ENCODE data around the gene GPC3.

GPC3 gene

DNA sequence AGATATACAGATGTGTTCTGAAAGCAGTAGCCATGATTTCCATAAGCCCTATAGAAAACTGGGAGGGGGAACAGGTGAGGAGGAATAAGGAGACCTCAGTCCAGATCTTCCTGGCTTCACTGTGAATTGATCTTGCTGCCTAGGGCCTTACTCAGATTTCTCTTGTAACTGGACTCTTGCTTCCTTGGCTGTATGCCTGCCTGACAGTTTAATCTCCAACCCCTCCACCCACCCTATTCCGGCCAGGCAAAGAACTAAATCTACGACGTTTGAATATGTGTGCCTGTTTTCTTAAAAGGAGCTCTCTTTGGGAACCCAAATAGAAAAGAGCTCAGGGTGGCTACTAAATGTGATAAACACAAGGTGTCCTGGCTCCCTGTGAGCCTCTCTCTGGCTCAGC, 173.0 kb downstream of the GPC3 start:
- ATAC-seq (ENCODE audit: low read depth), result no peak
- no peak overlapping the region for H3K27ac ChIP-seq (ENCODE audit: poor library complexity, severe bottlenecking)
- H3K27me3 ChIP-seq (ENCODE audit: insufficient read depth, poor library complexity, severe bottlenecking), result no peaks in the 10 kb centered on the region
- no peaks in the 10 kb centered on the region for H3K4me1 ChIP-seq (ENCODE audit: insufficient read depth, poor library complexity, severe bottlenecking)
- H3K36me3 ChIP-seq (ENCODE audit: low read depth), result no peaks in the 10 kb centered on the region
- TF ChIP-seq, protein P1, sequence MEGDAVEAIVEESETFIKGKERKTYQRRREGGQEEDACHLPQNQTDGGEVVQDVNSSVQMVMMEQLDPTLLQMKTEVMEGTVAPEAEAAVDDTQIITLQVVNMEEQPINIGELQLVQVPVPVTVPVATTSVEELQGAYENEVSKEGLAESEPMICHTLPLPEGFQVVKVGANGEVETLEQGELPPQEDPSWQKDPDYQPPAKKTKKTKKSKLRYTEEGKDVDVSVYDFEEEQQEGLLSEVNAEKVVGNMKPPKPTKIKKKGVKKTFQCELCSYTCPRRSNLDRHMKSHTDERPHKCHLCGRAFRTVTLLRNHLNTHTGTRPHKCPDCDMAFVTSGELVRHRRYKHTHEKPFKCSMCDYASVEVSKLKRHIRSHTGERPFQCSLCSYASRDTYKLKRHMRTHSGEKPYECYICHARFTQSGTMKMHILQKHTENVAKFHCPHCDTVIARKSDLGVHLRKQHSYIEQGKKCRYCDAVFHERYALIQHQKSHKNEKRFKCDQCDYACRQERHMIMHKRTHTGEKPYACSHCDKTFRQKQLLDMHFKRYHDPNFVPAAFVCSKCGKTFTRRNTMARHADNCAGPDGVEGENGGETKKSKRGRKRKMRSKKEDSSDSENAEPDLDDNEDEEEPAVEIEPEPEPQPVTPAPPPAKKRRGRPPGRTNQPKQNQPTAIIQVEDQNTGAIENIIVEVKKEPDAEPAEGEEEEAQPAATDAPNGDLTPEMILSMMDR (IDR thresholded peaks at IDR 0.05; ENCODE audit: poor library complexity, severe bottlenecking), result no peak
- no peak overlapping the region for H3K4me3 ChIP-seq (ENCODE audit: severe bottlenecking)
- H3K9me3 ChIP-seq (ENCODE audit: severe bottlenecking), result no peaks in the 10 kb centered on the region
- no peak for DNase-seq (ENCODE audit: low spot score)

DNA sequence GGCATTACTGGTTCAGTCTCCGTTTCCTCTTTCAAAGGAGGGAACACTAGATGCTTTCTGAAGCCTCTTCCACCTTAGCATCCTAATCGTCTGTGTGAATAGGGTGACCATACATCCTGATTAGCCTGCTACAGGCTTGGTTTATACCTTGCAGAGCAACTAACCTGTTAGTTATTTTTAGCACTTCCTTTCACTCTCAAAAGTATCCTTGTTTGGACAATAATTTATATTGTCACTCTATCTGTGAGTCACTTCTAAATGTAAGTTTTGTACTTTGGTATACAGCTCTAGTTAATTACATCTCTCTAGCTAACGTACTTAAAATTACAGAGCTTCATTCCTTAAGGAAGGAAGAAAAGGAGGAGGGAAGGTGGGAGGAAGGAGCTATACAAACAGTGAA, 174.5 kb downstream of the GPC3 start:
- ATAC-seq (ENCODE audit: low read depth) (no peak), DNase-seq (ENCODE audit: low spot score) (no peak)
- Histone ChIP-seq H3K27ac (ENCODE audit: poor library complexity, severe bottlenecking) (no peak overlapping the region), H3K9me3 (ENCODE audit: severe bottlenecking) (no peaks in the 10 kb centered on the region), H3K4me3 (ENCODE audit: severe bottlenecking) (no peak overlapping the region), H3K4me1 (ENCODE audit: insufficient read depth, poor library complexity, severe bottlenecking) (no peaks in the 10 kb centered on the region), H3K27me3 (ENCODE audit: insufficient read depth, poor library complexity, severe bottlenecking) (no peaks in the 10 kb centered on the region), H3K36me3 (ENCODE audit: low read depth) (no peaks in the 10 kb centered on the region)
- TF ChIP-seq, protein P1 (IDR thresholded peaks at IDR 0.05; ENCODE audit: poor library complexity, severe bottlenecking), result no peak

DNA sequence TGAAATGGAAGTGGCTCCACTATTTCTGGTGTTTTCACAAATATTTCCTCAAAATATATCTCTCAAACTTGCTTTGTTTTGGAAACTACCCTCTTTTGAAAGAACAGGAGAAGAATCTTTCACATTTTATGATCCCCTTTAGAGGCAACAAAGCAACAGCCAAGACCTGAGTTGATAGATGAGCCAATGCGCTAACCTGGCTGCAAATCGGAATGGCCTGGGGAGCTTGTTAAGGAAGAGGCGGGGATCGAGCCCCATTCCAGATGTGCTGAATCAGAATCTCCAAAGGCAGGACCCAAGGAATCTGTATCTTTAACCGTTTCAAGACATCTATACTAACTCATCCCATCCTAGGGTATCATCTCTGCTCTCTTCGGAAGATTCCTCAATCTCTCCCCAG, 181.3 kb downstream of the GPC3 start:
- DNase-seq (ENCODE audit: low spot score) (no peak), ATAC-seq (ENCODE audit: low read depth) (no peak)
- no peak overlapping the region for H3K4me3 ChIP-seq (ENCODE audit: severe bottlenecking)
- no peaks in the 10 kb centered on the region for H3K9me3 ChIP-seq (ENCODE audit: severe bottlenecking)
- no peaks in the 10 kb centered on the region for H3K36me3 ChIP-seq (ENCODE audit: low read depth)
- no peaks in the 10 kb centered on the region for H3K27me3 ChIP-seq (ENCODE audit: insufficient read depth, poor library complexity, severe bottlenecking)
- TF ChIP-seq, protein P1 (IDR thresholded peaks at IDR 0.05; ENCODE audit: poor library complexity, severe bottlenecking), result no peak
- H3K27ac ChIP-seq (ENCODE audit: poor library complexity, severe bottlenecking), result no peak overlapping the region
- H3K4me1 ChIP-seq (ENCODE audit: insufficient read depth, poor library complexity, severe bottlenecking), result no peaks in the 10 kb centered on the region

DNA sequence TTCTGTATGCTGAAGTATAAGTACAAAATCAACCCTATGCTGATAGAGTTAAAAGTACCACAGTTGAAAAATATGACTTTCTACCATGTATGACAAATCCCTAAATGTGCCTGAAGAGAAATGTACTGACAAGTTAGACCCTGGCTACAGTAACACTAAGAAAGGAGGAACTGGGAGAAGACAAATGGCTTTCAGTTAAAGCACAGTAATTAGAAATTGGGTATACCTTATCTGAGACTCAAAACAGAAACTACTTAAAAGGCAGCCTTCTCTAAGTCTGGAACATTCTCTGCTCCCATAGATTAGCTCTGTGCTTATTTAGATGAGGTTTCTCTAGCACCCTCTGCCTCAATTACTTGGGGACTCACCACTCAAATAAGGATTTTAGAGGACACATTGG, 189.1 kb downstream of the GPC3 start:
- TF ChIP-seq, protein P1 (IDR thresholded peaks at IDR 0.05; ENCODE audit: poor library complexity, severe bottlenecking), result no peak
- no peaks in the 10 kb centered on the region for H3K27me3 ChIP-seq (ENCODE audit: insufficient read depth, poor library complexity, severe bottlenecking)
- ATAC-seq (ENCODE audit: low read depth) (no peak), DNase-seq (ENCODE audit: low spot score) (no peak)
- H3K9me3 ChIP-seq (ENCODE audit: severe bottlenecking), result no peaks in the 10 kb centered on the region
- H3K27ac ChIP-seq (ENCODE audit: poor library complexity, severe bottlenecking), result no peak overlapping the region
- no peaks in the 10 kb centered on the region for H3K4me1 ChIP-seq (ENCODE audit: insufficient read depth, poor library complexity, severe bottlenecking)
- H3K36me3 ChIP-seq (ENCODE audit: low read depth), result no peaks in the 10 kb centered on the region
- H3K4me3 ChIP-seq (ENCODE audit: severe bottlenecking), result no peak overlapping the region

DNA sequence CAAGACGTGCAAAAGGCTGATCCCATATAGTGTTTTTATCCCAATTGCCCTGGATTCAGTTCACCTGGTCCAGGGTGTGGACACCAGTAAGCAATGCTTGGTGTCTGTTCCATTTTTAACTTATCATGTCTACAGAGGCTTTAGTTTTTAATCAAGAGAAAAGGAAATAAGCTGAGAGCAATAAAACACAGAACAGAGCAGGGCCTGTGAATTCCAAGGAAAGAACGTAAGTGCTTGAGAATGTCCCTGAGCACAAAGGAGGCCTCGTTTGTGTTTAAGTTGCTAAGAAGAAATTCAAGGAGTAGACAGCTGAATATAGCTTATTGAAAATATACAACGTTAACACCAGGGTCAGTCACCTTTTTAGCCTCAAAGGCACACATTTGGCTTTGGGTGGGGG, 191.3 kb downstream of the GPC3 start:
- H3K36me3 ChIP-seq (ENCODE audit: low read depth), result no peaks in the 10 kb centered on the region
- ATAC-seq (ENCODE audit: low read depth) (no peak), DNase-seq (ENCODE audit: low spot score) (no peak)
- TF ChIP-seq, protein P1 (IDR thresholded peaks at IDR 0.05; ENCODE audit: poor library complexity, severe bottlenecking), result no peak
- H3K4me3 ChIP-seq (ENCODE audit: severe bottlenecking), result no peak overlapping the region
- no peak overlapping the region for H3K27ac ChIP-seq (ENCODE audit: poor library complexity, severe bottlenecking)
- H3K9me3 ChIP-seq (ENCODE audit: severe bottlenecking), result no peaks in the 10 kb centered on the region
- no peaks in the 10 kb centered on the region for H3K27me3 ChIP-seq (ENCODE audit: insufficient read depth, poor library complexity, severe bottlenecking)
- H3K4me1 ChIP-seq (ENCODE audit: insufficient read depth, poor library complexity, severe bottlenecking), result no peaks in the 10 kb centered on the region
